CD14-positive monocyte (primary cell): ENCODE results near the gene CDT1. TPM values are rescaled to one million over a fixed set of nuclear protein-coding genes. Genes with fewer than 3 reads are reported as not detected.
"Not testable (repeated sequence)": the region's sequence is repeated elsewhere in the genome, so short reads cannot be mapped to it uniquely, and the experiment has no call there.

Experiments used
- DNase-seq, 3 donors: peaks; one replicate each; pipeline ENCODE4 v3.0.0-alpha.2; 2011 to 2022
- H2AFZ ChIP-seq: 2 replicates; pipeline ENCODE4 v1.6.0; 2012; ENCODE audit warnings: mild to moderate bottlenecking, low read depth, low read length, inconsistent platforms; ENCODE audit not compliant: insufficient read depth, poor library complexity, severe bottlenecking
- H3K27ac ChIP-seq, 2 donors: 1 replicate in 1 of 2; 2 replicates in 1 of 2; pipeline ENCODE4 v1.5.1; 2012 to 2013; ENCODE audit warnings: low read length in 2 of 2, control low read depth in 1 of 2, inconsistent platforms in 1 of 2, low read depth in 1 of 2, mild to moderate bottlenecking in 1 of 2
- H3K27me3 ChIP-seq, 2 donors: one replicate each; pipeline versions ENCODE4 v1.6.0 to v1.6.1; 2011 to 2013; ENCODE audit warnings: low read length in 2 of 2; ENCODE audit not compliant: control insufficient read depth in 2 of 2, insufficient read depth in 2 of 2
- H3K36me3 ChIP-seq, 2 donors: replicated peaks in 1 of 2; 1 replicate in 1 of 2; 2 replicates in 1 of 2; pipeline versions ENCODE4 v1.5.1 to v1.6.1; 2012 to 2013; ENCODE audit warnings: low read length in 2 of 2, control low read depth in 1 of 2, inconsistent platforms in 1 of 2, mild to moderate bottlenecking in 1 of 2; ENCODE audit not compliant: insufficient read depth in 2 of 2, control insufficient read depth in 1 of 2
- H3K4me1 ChIP-seq, 2 donors: 1 replicate in 1 of 2; 2 replicates in 1 of 2; pipeline versions ENCODE4 v1.5.1 to v1.6.1; 2012 to 2013; ENCODE audit warnings: low read length in 2 of 2, control low read depth in 1 of 2, inconsistent platforms in 1 of 2, mild to moderate bottlenecking in 1 of 2, moderate library complexity in 1 of 2; ENCODE audit not compliant: insufficient read depth in 2 of 2, control insufficient read depth in 1 of 2
- H3K4me2 ChIP-seq: replicated peaks from 2 replicates; pipeline ENCODE3; 2012; ENCODE audit warnings: low read length, moderate library complexity, mild to moderate bottlenecking; ENCODE audit not compliant: poor library complexity, severe bottlenecking; ENCODE audit errors: extremely low read depth
- H3K4me3 ChIP-seq, 3 experiments: fragments of 200-600 bp in 1 of 3; sonication (generic) in 1 of 3; replicated peaks in 1 of 3; 1 replicate in 2 of 3; 2 replicates in 1 of 3; pipeline ENCODE4 v1.5.1; 2011 to 2013; ENCODE audit warnings: low read length in 3 of 3, mild to moderate bottlenecking in 3 of 3, control low read depth in 2 of 3, low read depth in 2 of 3, inconsistent platforms in 1 of 3, moderate library complexity in 1 of 3
- H3K79me2 ChIP-seq: 2 replicates; pipeline ENCODE4 v1.6.0; 2012; ENCODE audit warnings: mild to moderate bottlenecking, control low read depth, inconsistent platforms, low read length, moderate library complexity; ENCODE audit not compliant: insufficient read depth
- H3K9ac ChIP-seq: 2 replicates; pipeline ENCODE4 v1.6.0; 2017; ENCODE audit warnings: low read length, mild to moderate bottlenecking; ENCODE audit not compliant: insufficient read depth, poor library complexity, severe bottlenecking
- H3K9me3 ChIP-seq, 2 donors: replicated peaks in 1 of 2; 1 replicate in 1 of 2; 2 replicates in 1 of 2; pipeline versions ENCODE4 v1.5.1 to v1.6.1; 2012 to 2013; ENCODE audit warnings: low read length in 2 of 2, control low read depth in 1 of 2; ENCODE audit not compliant: control insufficient read depth in 1 of 2, insufficient read depth in 1 of 2
- H4K20me1 ChIP-seq: 2 replicates; pipeline ENCODE4 v1.6.0; 2012; ENCODE audit warnings: mild to moderate bottlenecking, low read length, control low read depth, moderate library complexity; ENCODE audit not compliant: insufficient read depth
- H3K27ac Mint-ChIP-seq, 7 donors: one replicate each; pipeline ENCODE4 v1.8.0; 2020; ENCODE audit warnings: mild to moderate bottlenecking in 7 of 7, mixed read lengths in 7 of 7, moderate library complexity in 6 of 7, inconsistent platforms in 2 of 7
- H3K27me3 Mint-ChIP-seq, 3 donors: one replicate each; pipeline ENCODE4 v1.8.0; 2021 to 2022; ENCODE audit warnings: low read depth in 3 of 3, mild to moderate bottlenecking in 3 of 3, mixed read lengths in 3 of 3, moderate library complexity in 3 of 3, inconsistent platforms in 1 of 3
- H3K36me3 Mint-ChIP-seq, 2 donors: one replicate each; pipeline ENCODE4 v1.8.0; 2020; ENCODE audit warnings: mixed read lengths in 2 of 2, inconsistent platforms in 1 of 2, mild to moderate bottlenecking in 1 of 2
- H3K4me1 Mint-ChIP-seq: one replicate; pipeline ENCODE4 v1.8.0; 2020; ENCODE audit warnings: mild to moderate bottlenecking, mixed read lengths
- H3K4me3 Mint-ChIP-seq, 2 donors: one replicate each; pipeline ENCODE4 v1.8.0; 2020; ENCODE audit warnings: mild to moderate bottlenecking in 2 of 2, mixed read lengths in 2 of 2, moderate library complexity in 1 of 2
- H3K9me3 Mint-ChIP-seq, 7 donors: one replicate each; pipeline ENCODE4 v1.8.0; 2020 to 2022; ENCODE audit warnings: mixed read lengths in 7 of 7, mild to moderate bottlenecking in 6 of 7, moderate library complexity in 6 of 7, inconsistent platforms in 2 of 7
- CTCF ChIP-seq: fragments of 200-600 bp; IDR thresholded peaks from one replicate; pipeline ENCODE4 v1.8.0; 2022; ENCODE audit warnings: antibody characterized with exemption, mild to moderate bottlenecking
- WGBS: methylation state at CpG from one replicate; pipeline ENCODE4 v1.1.5; 2013; ENCODE audit warnings: missing lambda C conversion rate; ENCODE audit not compliant: insufficient coverage; 5-methylcytosine and 5-hydroxymethylcytosine counted together
- intact Hi-C, 2 donors: fragments of 100-400 bp; cut with micrococcal nuclease; formaldehyde crosslinking; loops; one replicate each; pipeline versions ENCODE4 v1.15.0 to v1.15.1; 2023
- polyA plus RNA-seq, 3 donors: library from polyadenylated mRNA; depleted of rRNA in 1 of 3; unstranded in 2 of 3; stranded (reverse) in 1 of 3; fragments of 300-500 nt in 2 of 3; fragments of >200 nt in 1 of 3; fragmentation: Illumina TruSeq in 2 of 3; gene quantifications; 1 replicate in 2 of 3; 2 replicates in 1 of 3; pipeline ENCODE4 v1.2.3, GENCODE V29; 2012 to 2021

The CDT1 gene
- polyA plus RNA-seq, 3 donors = 0.07 to 0.24 (median 0.16) TPM

- TF ChIP-seq CTCF = peak; percentile 97
- Histone ChIP-seq H3K79me2 (peaks cover 44% of the 10 kb centered on the region), H3K4me3 (peak within 1 kb of the TSS; percentile 47 to 80 (median 73)), H4K20me1 (peaks cover 31% of the 10 kb centered on the region), H2AFZ (peak within 1 kb of the TSS; percentile 66), H3K4me2 (peak within 1 kb of the TSS; percentile 90), H3K27ac (peak within 1 kb of the TSS; percentile 86 to 99), H3K36me3 (no peaks in the 10 kb centered on the region), H3K9ac (peak within 1 kb of the TSS; percentile 84), H3K4me1 (peaks cover 56 to 64% of the 10 kb centered on the region in 2 donors), H3K9me3 (no peaks in the 10 kb centered on the region), H3K27me3 (no peaks in the 10 kb centered on the region)
- Mint-ChIP-seq H3K27ac (peak within 1 kb of the TSS in 6 of 7 donors; percentile 87 to 95 (median 90)), H3K4me3 (peak within 1 kb of the TSS; percentile 90 to 93), H3K27me3 (peaks cover 0 to 3% (median 0%) of the 10 kb centered on the region in 3 donors), H3K36me3 (no peaks in the 10 kb centered on the region), H3K9me3 (no peaks in the 10 kb centered on the region), H3K4me1 (peaks cover 48% of the 10 kb centered on the region)
- intact Hi-C loops = loop anchor here (2.0 to 10.0 kb wide), 2 partner anchors 43 to 1159 kb away; partner anchors contain the start of gene DEF8 (in 1 of the 2)
- peak; percentile 62 to 75 (median 71) for DNase-seq
- WGBS = 4% methylated on average over 97 of the region's 110 CpGs
Observed at GRCh38 chr16:88785106-88785924, 18.3 kb upstream of the CDT1 start, which contains the start of gene PIEZO1. Gene PIEZO1 (minus strand): TSS chr16:88785220. CDS start chr16:88784964, 256 bp downstream.

DNA sequence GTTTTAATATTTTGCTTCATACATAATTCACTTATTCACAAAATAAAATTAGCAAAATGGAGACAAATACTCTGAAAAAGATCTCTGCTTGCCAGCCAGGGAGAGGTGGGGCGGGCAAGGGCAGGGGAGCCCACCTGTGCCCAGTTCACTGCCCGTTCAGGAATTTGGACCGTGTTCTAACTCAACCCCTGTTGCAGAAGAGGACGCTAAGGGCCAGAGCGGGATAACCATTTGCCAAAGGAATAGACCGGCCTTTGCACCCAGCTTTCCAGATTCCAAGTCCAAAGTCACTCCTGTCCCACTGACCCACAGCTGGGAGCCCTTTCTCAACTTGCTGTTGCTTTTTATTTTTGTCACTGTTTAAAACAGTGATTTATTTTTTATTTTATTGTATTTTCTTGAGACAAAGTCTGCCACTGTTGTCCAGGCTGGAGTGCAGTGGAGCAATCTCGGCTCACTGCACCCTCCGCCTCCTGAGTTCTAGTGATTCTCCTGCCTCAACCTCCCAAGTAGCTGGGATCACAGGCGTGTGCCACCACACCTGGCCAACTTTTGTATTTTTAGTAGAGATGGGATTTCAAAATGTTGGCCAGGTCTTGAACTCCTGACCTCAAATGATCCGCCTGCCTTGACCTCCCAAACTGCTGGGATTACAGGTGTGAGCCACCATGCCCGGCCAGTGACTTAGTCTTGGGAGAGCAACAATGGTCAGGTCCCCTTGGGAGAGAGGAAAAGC, 15.8 kb upstream of the CDT1 start:
- TF ChIP-seq CTCF = no peak
- no peaks in the 10 kb centered on the region for H3K9me3 Mint-ChIP-seq
- no peak for DNase-seq
- no peaks in the 10 kb centered on the region for H3K9me3 ChIP-seq
- peaks cover 54 to 63% of the 10 kb centered on the region in 2 donors for H3K4me1 ChIP-seq
- H3K36me3 Mint-ChIP-seq = no peaks in the 10 kb centered on the region
- H3K27ac Mint-ChIP-seq = no peak overlapping the region
- peaks cover 45% of the 10 kb centered on the region for H3K4me1 Mint-ChIP-seq
- H4K20me1 ChIP-seq = peaks cover 15% of the 10 kb centered on the region
- H3K4me3 ChIP-seq = no peak overlapping the region
- no peak overlapping the region for H3K9ac ChIP-seq
- H3K27me3 ChIP-seq = no peaks in the 10 kb centered on the region
- WGBS = 97% methylated on average over 8 of the region's 11 CpGs
- H3K27me3 Mint-ChIP-seq = peaks cover 0 to 5% (median 3%) of the 10 kb centered on the region in 3 donors
- intact Hi-C loops = loop anchor here in 1 of 2 donors (10.0 kb wide), 1 partner anchor 1157 kb away; the partner anchor contains the start of gene DEF8
- H3K27ac ChIP-seq = no peak overlapping the region
- no peak overlapping the region for H2AFZ ChIP-seq
- H3K79me2 ChIP-seq = peaks cover 42% of the 10 kb centered on the region
- no peaks in the 10 kb centered on the region for H3K36me3 ChIP-seq
- H3K4me3 Mint-ChIP-seq = no peak overlapping the region
- no peak overlapping the region for H3K4me2 ChIP-seq

- not testable (repeated sequence) for H3K27me3 ChIP-seq, H3K27ac ChIP-seq, H3K36me3 Mint-ChIP-seq, H3K4me3 Mint-ChIP-seq, H3K9me3 ChIP-seq, H3K4me3 ChIP-seq, H3K27me3 Mint-ChIP-seq, H3K36me3 ChIP-seq, H2AFZ ChIP-seq, H3K4me2 ChIP-seq, DNase-seq, H4K20me1 ChIP-seq, H3K9me3 Mint-ChIP-seq, H3K27ac Mint-ChIP-seq, H3K9ac ChIP-seq
- Histone ChIP-seq H3K4me1 (peaks cover 54 to 63% of the 10 kb centered on the region in 2 donors), H3K79me2 (peaks cover 41% of the 10 kb centered on the region)
- intact Hi-C loops = loop anchor here in 1 of 2 donors (10.0 kb wide), 1 partner anchor 1156 kb away; the partner anchor contains the start of gene DEF8
- H3K4me1 Mint-ChIP-seq = peaks cover 46% of the 10 kb centered on the region
- WGBS = 93% methylated on average over 4 of the region's 8 CpGs
Observed at GRCh38 chr16:88788749-88789148, 14.8 kb upstream of the CDT1 start.
